ENCODE results near the gene THNSL1.
"Not testable (repeated sequence)": the region's sequence is repeated elsewhere in the genome, so short reads cannot be mapped to it uniquely, and the experiment has no call there.

DNA sequence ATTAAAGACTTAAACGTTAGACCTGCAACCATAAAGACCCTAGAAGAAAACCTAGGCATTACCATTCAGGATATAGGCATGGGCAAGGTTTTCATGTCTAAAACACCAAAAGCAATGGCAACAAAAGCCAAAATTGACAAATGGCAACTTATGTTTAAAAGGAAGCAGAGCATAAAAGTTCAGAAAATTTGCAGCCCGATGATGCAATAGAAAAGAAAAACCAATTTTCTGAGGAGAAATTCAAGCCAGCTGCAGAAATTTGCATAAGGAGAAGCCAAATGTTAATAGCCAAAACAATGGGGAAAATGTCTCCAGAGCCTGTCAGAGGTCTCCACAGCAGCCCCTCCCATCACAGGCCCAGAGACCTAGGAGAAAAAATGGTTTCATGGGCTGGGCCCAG is 4.8 kb upstream of the THNSL1 start:
- TF ChIP-seq, protein P1, sequence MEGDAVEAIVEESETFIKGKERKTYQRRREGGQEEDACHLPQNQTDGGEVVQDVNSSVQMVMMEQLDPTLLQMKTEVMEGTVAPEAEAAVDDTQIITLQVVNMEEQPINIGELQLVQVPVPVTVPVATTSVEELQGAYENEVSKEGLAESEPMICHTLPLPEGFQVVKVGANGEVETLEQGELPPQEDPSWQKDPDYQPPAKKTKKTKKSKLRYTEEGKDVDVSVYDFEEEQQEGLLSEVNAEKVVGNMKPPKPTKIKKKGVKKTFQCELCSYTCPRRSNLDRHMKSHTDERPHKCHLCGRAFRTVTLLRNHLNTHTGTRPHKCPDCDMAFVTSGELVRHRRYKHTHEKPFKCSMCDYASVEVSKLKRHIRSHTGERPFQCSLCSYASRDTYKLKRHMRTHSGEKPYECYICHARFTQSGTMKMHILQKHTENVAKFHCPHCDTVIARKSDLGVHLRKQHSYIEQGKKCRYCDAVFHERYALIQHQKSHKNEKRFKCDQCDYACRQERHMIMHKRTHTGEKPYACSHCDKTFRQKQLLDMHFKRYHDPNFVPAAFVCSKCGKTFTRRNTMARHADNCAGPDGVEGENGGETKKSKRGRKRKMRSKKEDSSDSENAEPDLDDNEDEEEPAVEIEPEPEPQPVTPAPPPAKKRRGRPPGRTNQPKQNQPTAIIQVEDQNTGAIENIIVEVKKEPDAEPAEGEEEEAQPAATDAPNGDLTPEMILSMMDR (IDR thresholded peaks at IDR 0.05; ENCODE audit: low read depth, low read length): not testable (repeated sequence)
- not testable (repeated sequence) for TF ChIP-seq POLR2A (IDR thresholded peaks at IDR 0.05; ENCODE audit: extremely low read depth, insufficient read length); MYC (IDR thresholded peaks at IDR 0.05; ENCODE audit: low read depth, low read length)
- TF ChIP-seq, protein P2, sequence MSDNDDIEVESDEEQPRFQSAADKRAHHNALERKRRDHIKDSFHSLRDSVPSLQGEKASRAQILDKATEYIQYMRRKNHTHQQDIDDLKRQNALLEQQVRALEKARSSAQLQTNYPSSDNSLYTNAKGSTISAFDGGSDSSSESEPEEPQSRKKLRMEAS (IDR thresholded peaks at IDR 0.05; ENCODE audit: low read depth, low read length): not testable (repeated sequence)
